Karpas-422 (cell line): ENCODE results near the gene GFRA1. TPM values are rescaled to one million over a fixed set of nuclear protein-coding genes. Genes with fewer than 3 reads are reported as not detected.

Experiments used
- DNase-seq: peaks from one replicate; pipeline ENCODE4 v3.0.0-alpha.2; 2015
- H2AFZ ChIP-seq: fragments of 200-600 bp; sonication (generic); 2 replicates; pipeline ENCODE4 v1.6.1; 2014; ENCODE audit warnings: antibody characterized with exemption, low read length, mixed read lengths
- H3K27ac ChIP-seq: fragments of 200-600 bp; sonication (generic); 2 replicates; pipeline ENCODE4 v1.5.1; 2014; ENCODE audit warnings: mild to moderate bottlenecking, low read length, moderate library complexity
- H3K27me3 ChIP-seq: fragments of 200-600 bp; sonication (generic); 2 replicates; pipeline ENCODE4 v1.6.1; 2014; ENCODE audit warnings: low read length, mixed read lengths
- H3K36me3 ChIP-seq: fragments of 200-600 bp; sonication (generic); 2 replicates; pipeline ENCODE4 v1.6.1; 2014; ENCODE audit warnings: low read length, mixed read lengths; ENCODE audit not compliant: insufficient read depth
- H3K4me1 ChIP-seq: fragments of 200-600 bp; sonication (generic); 2 replicates; pipeline ENCODE4 v1.6.1; 2014; ENCODE audit warnings: mild to moderate bottlenecking, low read length, mixed read lengths
- H3K4me2 ChIP-seq: fragments of 200-600 bp; sonication (generic); 2 replicates; pipeline ENCODE4 v1.6.1; 2014; ENCODE audit warnings: low read length, low read depth, mild to moderate bottlenecking; ENCODE audit not compliant: poor library complexity, severe bottlenecking
- H3K4me3 ChIP-seq: fragments of 200-600 bp; sonication (generic); 2 replicates; pipeline ENCODE4 v1.5.1; 2014; ENCODE audit warnings: mild to moderate bottlenecking, antibody characterized with exemption, low read length, mixed read lengths
- H3K79me2 ChIP-seq: fragments of 200-600 bp; sonication (generic); 2 replicates; pipeline ENCODE4 v1.6.1; 2014; ENCODE audit warnings: mild to moderate bottlenecking, low read length, mixed read lengths
- H3K9ac ChIP-seq: fragments of 200-600 bp; sonication (generic); 2 replicates; pipeline ENCODE4 v1.6.0; 2014; ENCODE audit warnings: low read length
- H3K9me2 ChIP-seq: fragments of 200-600 bp; sonication (generic), shearing (Covaris generic); replicated peaks from 2 replicates; pipeline ENCODE4 v1.6.0; 2014; ENCODE audit warnings: mild to moderate bottlenecking, low read length, moderate library complexity; ENCODE audit not compliant: insufficient read depth
- H3K9me3 ChIP-seq: fragments of 300-700, 200-600 bp; sonication (generic); 2 replicates; pipeline ENCODE4 v1.6.1; 2014; ENCODE audit warnings: low read length, mixed read lengths
- H4K20me1 ChIP-seq: fragments of 200-600 bp; sonication (generic); 2 replicates; pipeline ENCODE4 v1.6.1; 2014; ENCODE audit warnings: mild to moderate bottlenecking, antibody characterized with exemption, low read length, low read depth; ENCODE audit not compliant: insufficient read depth
- total RNA-seq: library from RNA; depleted of rRNA; stranded (reverse); fragments of >200 nt; shearing (Covaris generic); gene quantifications from 2 replicates; pipeline ENCODE4 v1.2.3, GENCODE V29; 2014; ENCODE audit warnings: low replicate concordance

The GFRA1 gene
- total RNA-seq, 1 experiment from 2014 or later = not detected

DNA sequence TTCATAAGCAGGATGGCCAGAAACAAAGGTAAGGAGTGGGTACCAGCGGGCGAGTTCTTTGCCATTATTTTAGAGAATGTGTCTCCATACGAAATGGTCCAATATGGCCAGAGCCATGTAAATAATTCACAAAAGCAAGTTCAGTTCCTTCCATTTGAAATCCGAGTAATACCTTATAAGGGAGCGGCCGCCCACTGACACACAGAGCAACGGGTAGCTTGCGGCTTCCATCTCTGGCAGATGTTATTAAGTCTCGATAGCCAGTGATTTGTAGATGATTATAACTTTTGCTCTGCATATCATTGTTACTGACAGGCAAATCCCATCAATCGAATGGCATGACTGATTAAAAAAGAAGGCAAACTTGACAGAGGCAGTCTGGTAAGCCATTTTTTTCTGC is 63.2 kb downstream of the GFRA1 start:
- no peak overlapping the region for H3K4me3 ChIP-seq
- no peaks in the 10 kb centered on the region for H3K36me3 ChIP-seq
- no peaks in the 10 kb centered on the region for H4K20me1 ChIP-seq
- no peaks in the 10 kb centered on the region for H3K79me2 ChIP-seq
- H3K4me1 ChIP-seq = no peaks in the 10 kb centered on the region
- H3K4me2 ChIP-seq = no peak overlapping the region
- DNase-seq = no peak
- no peak overlapping the region for H2AFZ ChIP-seq
- H3K27me3 ChIP-seq = no peaks in the 10 kb centered on the region
- H3K9me2 ChIP-seq = no peaks in the 10 kb centered on the region
- H3K27ac ChIP-seq = no peak overlapping the region
- H3K9ac ChIP-seq = no peak overlapping the region
- H3K9me3 ChIP-seq = no peaks in the 10 kb centered on the region

GRCh38 chr10:116208956-116209567 is 63.9 kb downstream of the GFRA1 start:
- no peak for DNase-seq
- no peak overlapping the region for H3K4me2 ChIP-seq
- no peak overlapping the region for H2AFZ ChIP-seq
- H3K4me1 ChIP-seq = no peaks in the 10 kb centered on the region
- no peaks in the 10 kb centered on the region for H4K20me1 ChIP-seq
- H3K9me2 ChIP-seq = no peaks in the 10 kb centered on the region
- no peak overlapping the region for H3K27ac ChIP-seq
- H3K9me3 ChIP-seq = no peaks in the 10 kb centered on the region
- H3K27me3 ChIP-seq = no peaks in the 10 kb centered on the region
- H3K79me2 ChIP-seq = no peaks in the 10 kb centered on the region
- no peak overlapping the region for H3K9ac ChIP-seq
- H3K36me3 ChIP-seq = no peaks in the 10 kb centered on the region
- no peak overlapping the region for H3K4me3 ChIP-seq

GRCh38 chr10:116207690-116208089 is 65.3 kb downstream of the GFRA1 start:
- no peaks in the 10 kb centered on the region for H3K27me3 ChIP-seq
- no peak overlapping the region for H3K4me3 ChIP-seq
- H3K9me3 ChIP-seq = no peaks in the 10 kb centered on the region
- H2AFZ ChIP-seq = no peak overlapping the region
- H3K4me2 ChIP-seq = no peak overlapping the region
- H4K20me1 ChIP-seq = no peaks in the 10 kb centered on the region
- no peak overlapping the region for H3K9ac ChIP-seq
- H3K27ac ChIP-seq = no peak overlapping the region
- H3K79me2 ChIP-seq = no peaks in the 10 kb centered on the region
- no peaks in the 10 kb centered on the region for H3K4me1 ChIP-seq
- no peaks in the 10 kb centered on the region for H3K36me3 ChIP-seq
- no peaks in the 10 kb centered on the region for H3K9me2 ChIP-seq
- no peak for DNase-seq

DNA sequence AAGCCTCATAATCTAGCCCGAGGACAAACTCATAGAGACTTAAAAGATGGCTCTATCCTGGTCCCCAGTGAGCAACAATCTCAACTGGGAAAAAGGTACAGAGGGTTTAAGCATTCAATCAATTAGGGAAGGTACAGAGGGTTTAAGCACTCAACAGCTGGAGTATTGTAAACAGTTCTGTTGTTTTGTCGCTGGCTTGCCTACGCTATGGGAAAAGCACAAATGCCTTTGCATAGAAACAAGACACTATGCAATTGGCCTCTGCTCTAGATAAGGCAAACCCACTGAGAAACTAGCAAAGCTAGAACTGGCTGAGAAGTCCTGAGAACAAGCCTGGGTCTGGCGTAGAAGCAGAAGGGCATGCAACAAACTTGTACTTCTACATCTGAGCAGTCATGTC is 69.3 kb downstream of the GFRA1 start:
- Histone ChIP-seq H3K9me3 (no peaks in the 10 kb centered on the region), H3K9me2 (no peaks in the 10 kb centered on the region), H2AFZ (no peak overlapping the region), H4K20me1 (no peaks in the 10 kb centered on the region), H3K4me2 (no peak overlapping the region), H3K36me3 (no peaks in the 10 kb centered on the region), H3K27me3 (no peaks in the 10 kb centered on the region), H3K4me3 (no peak overlapping the region), H3K79me2 (no peaks in the 10 kb centered on the region), H3K4me1 (no peaks in the 10 kb centered on the region), H3K27ac (no peak overlapping the region), H3K9ac (no peak overlapping the region)
- no peak for DNase-seq

DNA sequence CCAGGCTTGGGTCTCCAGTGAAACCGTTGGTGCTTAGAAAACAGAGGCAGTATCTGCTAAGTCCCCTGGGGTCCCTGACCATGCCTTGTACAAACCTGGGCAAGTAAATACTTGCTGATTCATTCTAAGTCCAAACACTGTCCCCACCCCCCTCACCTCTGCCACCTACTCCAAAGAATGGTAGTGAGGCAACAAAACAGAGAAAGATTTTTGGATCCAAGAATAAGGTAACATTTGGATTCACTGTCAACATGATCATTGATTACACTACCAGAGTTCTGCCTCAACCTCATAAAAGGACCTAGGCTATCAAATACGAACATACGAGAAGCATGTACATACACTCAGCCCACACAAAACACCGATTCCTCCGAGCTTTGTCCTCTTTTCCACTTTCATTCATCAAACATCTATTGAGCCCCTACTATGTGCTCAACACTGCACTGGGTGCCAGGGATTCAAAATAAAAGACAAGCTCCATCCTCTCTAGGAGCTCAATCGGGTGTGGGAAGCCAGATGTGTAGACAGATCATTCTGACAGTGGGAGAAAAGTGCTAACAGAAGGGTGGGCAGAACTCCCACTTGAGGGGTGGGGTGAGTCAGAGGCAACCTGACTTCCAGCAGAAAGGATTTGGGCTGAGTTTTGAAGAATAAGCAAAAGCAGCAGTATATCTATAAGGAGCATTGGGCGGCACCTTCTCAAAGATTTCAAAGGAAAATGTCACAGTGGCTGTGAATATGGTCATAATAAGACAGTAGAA is 71.2 kb downstream of the GFRA1 start:
- DNase-seq = no peak
- Histone ChIP-seq H3K9me2 (no peaks in the 10 kb centered on the region), H3K36me3 (no peaks in the 10 kb centered on the region), H2AFZ (no peak overlapping the region), H3K27ac (no peak overlapping the region), H3K4me3 (no peak overlapping the region), H3K9ac (no peak overlapping the region), H4K20me1 (no peaks in the 10 kb centered on the region), H3K4me2 (no peak overlapping the region), H3K79me2 (no peaks in the 10 kb centered on the region), H3K9me3 (no peaks in the 10 kb centered on the region), H3K4me1 (no peaks in the 10 kb centered on the region), H3K27me3 (no peaks in the 10 kb centered on the region)

- no peaks in the 10 kb centered on the region for H3K79me2 ChIP-seq
- no peak overlapping the region for H3K4me2 ChIP-seq
- H2AFZ ChIP-seq = no peak overlapping the region
- no peaks in the 10 kb centered on the region for H3K9me2 ChIP-seq
- no peaks in the 10 kb centered on the region for H3K27me3 ChIP-seq
- H3K27ac ChIP-seq = no peak overlapping the region
- H3K9ac ChIP-seq = no peak overlapping the region
- H3K36me3 ChIP-seq = no peaks in the 10 kb centered on the region
- DNase-seq = no peak
- no peaks in the 10 kb centered on the region for H3K9me3 ChIP-seq
- H3K4me3 ChIP-seq = no peak overlapping the region
- no peaks in the 10 kb centered on the region for H4K20me1 ChIP-seq
- no peaks in the 10 kb centered on the region for H3K4me1 ChIP-seq
Observed at GRCh38 chr10:116201011-116201410, 72.0 kb downstream of the GFRA1 start.

DNA sequence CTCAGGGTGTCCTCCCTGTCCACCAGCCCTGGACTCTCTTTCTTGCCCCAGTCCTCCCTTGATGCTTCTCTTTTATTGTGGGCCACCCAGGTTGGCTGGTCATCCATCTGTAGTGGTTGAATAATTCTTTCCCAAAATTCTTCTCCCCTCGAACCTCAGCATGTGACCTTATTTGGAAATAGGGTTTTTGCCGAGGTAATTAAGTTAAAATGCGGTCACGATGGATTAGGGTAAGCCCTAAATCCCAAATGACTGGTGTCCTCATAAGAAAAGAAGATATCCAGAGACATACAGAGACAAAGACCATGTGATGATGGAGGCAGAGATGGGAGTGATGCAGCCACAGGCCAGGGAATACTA is 74.3 kb downstream of the GFRA1 start:
- no peaks in the 10 kb centered on the region for H3K9me2 ChIP-seq
- H3K4me2 ChIP-seq = no peak overlapping the region
- no peaks in the 10 kb centered on the region for H3K79me2 ChIP-seq
- H3K9ac ChIP-seq = no peak overlapping the region
- no peak overlapping the region for H3K4me3 ChIP-seq
- H3K27ac ChIP-seq = no peak overlapping the region
- no peaks in the 10 kb centered on the region for H3K4me1 ChIP-seq
- no peaks in the 10 kb centered on the region for H3K27me3 ChIP-seq
- H3K9me3 ChIP-seq = no peaks in the 10 kb centered on the region
- H3K36me3 ChIP-seq = no peaks in the 10 kb centered on the region
- H4K20me1 ChIP-seq = no peaks in the 10 kb centered on the region
- DNase-seq = no peak
- no peak overlapping the region for H2AFZ ChIP-seq

GRCh38 chr10:116197946-116198675 is 74.9 kb downstream of the GFRA1 start:
- Histone ChIP-seq H3K36me3 (no peaks in the 10 kb centered on the region), H3K79me2 (no peaks in the 10 kb centered on the region), H2AFZ (no peak overlapping the region), H3K9ac (no peak overlapping the region), H3K9me2 (no peaks in the 10 kb centered on the region), H3K4me3 (no peak overlapping the region), H3K27ac (no peak overlapping the region), H3K9me3 (no peaks in the 10 kb centered on the region), H4K20me1 (no peaks in the 10 kb centered on the region), H3K4me1 (no peaks in the 10 kb centered on the region), H3K27me3 (no peaks in the 10 kb centered on the region), H3K4me2 (no peak overlapping the region)
- DNase-seq = no peak
